Prostate gland (tissue), 2 donors: ENCODE data around the gene ACP6. TPM values are rescaled to one million over a fixed set of nuclear protein-coding genes. Genes with fewer than 3 reads are reported as not detected.
"Not testable (repeated sequence)": the region's sequence is repeated elsewhere in the genome, so short reads cannot be mapped to it uniquely, and the experiment has no call there.

ENCODE experiments used
- DNase-seq: peaks from one replicate; pipeline ENCODE4 v3.0.0-alpha.2; 2019; ENCODE audit warnings: low spot score
- H3K27ac ChIP-seq, 2 donors: fragments of 200-600 bp; sonication (generic); 2 replicates each; pipeline ENCODE4 v1.5.1; 2017 to 2019
- H3K27me3 ChIP-seq: fragments of 200-600 bp; sonication (generic); replicated peaks from 2 replicates; pipeline ENCODE4 v1.5.1; 2019; ENCODE audit not compliant: insufficient read depth
- H3K36me3 ChIP-seq, 2 donors: fragments of 200-600 bp; sonication (generic); 1 replicate in 1 of 2; 2 replicates in 1 of 2; pipeline versions ENCODE4 v1.5.1 to v1.8.1; 2017 to 2019
- H3K4me1 ChIP-seq: fragments of 200-600 bp; sonication (generic); replicated peaks from 2 replicates; pipeline ENCODE4 v1.5.1; 2019
- H3K4me3 ChIP-seq, 2 donors: fragments of 200-600 bp; sonication (generic); 2 replicates each; pipeline ENCODE4 v1.5.1; 2017 to 2019
- H3K9me3 ChIP-seq: fragments of 200-600 bp; sonication (generic); 2 replicates; pipeline ENCODE4 v1.5.1; 2017
- POLR2A ChIP-seq: fragments of 450-650 bp; IDR thresholded peaks from one replicate; pipeline ENCODE4 v1.6.1; 2016; ENCODE audit warnings: antibody characterized with exemption, mild to moderate bottlenecking
- POLR2AphosphoS5 ChIP-seq: sonication (generic); formaldehyde crosslinking; IDR thresholded peaks from one replicate; pipeline ENCODE4 v1.6.1; 2017; ENCODE audit warnings: antibody characterized with exemption
- WGBS: methylation state at CpG from one replicate; pipeline ENCODE4 v1.1.5; 2018; 5-methylcytosine and 5-hydroxymethylcytosine counted together
- intact Hi-C: fragments of 100-400 bp; cut with DNase I; formaldehyde crosslinking; loops from one replicate; pipeline ENCODE4 v1.14.2; 2022
- total RNA-seq, 2 donors: library from RNA; depleted of rRNA; stranded (reverse); fragments of >200 nt; gene quantifications; one replicate each; pipeline ENCODE4 v1.1.0, GENCODE V29; 2016
- TF ChIP-seq, protein P1 (sequence below), 4 experiments: fragments of 200-600 bp in 2 of 4; fragments of 450-650 bp in 2 of 4; sonication (generic) in 2 of 4; IDR thresholded peaks; 1 replicate in 3 of 4; 2 replicates in 1 of 4; pipeline ENCODE4 v1.5.1; 2016 to 2019; ENCODE audit warnings: antibody characterized with exemption in 4 of 4, mild to moderate bottlenecking in 2 of 4, moderate library complexity in 2 of 4

The ACP6 gene
- total RNA-seq, 2 donors from 2014 or later = 20.2 to 22.0 TPM

GRCh38 chr1:147619741-147620140, 50.6 kb downstream of the ACP6 start:
- H3K4me3 ChIP-seq = no peak overlapping the region
- H3K27me3 ChIP-seq = no peaks in the 10 kb centered on the region
- no peaks in the 10 kb centered on the region for H3K4me1 ChIP-seq
- no peak for DNase-seq
- no peaks in the 10 kb centered on the region for H3K9me3 ChIP-seq
- intact Hi-C loops = no loop called here
- H3K27ac ChIP-seq = no peak overlapping the region
- WGBS = 94% methylated on average over 7 of the region's 7 CpGs
- no peak for TF ChIP-seq POLR2A
- no peak for TF ChIP-seq POLR2AphosphoS5
- TF ChIP-seq, protein P1, sequence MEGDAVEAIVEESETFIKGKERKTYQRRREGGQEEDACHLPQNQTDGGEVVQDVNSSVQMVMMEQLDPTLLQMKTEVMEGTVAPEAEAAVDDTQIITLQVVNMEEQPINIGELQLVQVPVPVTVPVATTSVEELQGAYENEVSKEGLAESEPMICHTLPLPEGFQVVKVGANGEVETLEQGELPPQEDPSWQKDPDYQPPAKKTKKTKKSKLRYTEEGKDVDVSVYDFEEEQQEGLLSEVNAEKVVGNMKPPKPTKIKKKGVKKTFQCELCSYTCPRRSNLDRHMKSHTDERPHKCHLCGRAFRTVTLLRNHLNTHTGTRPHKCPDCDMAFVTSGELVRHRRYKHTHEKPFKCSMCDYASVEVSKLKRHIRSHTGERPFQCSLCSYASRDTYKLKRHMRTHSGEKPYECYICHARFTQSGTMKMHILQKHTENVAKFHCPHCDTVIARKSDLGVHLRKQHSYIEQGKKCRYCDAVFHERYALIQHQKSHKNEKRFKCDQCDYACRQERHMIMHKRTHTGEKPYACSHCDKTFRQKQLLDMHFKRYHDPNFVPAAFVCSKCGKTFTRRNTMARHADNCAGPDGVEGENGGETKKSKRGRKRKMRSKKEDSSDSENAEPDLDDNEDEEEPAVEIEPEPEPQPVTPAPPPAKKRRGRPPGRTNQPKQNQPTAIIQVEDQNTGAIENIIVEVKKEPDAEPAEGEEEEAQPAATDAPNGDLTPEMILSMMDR (IDR thresholded peaks at IDR 0.05) = no peak
- peaks cover 0 to 8% of the 10 kb centered on the region in 2 donors for H3K36me3 ChIP-seq

DNA sequence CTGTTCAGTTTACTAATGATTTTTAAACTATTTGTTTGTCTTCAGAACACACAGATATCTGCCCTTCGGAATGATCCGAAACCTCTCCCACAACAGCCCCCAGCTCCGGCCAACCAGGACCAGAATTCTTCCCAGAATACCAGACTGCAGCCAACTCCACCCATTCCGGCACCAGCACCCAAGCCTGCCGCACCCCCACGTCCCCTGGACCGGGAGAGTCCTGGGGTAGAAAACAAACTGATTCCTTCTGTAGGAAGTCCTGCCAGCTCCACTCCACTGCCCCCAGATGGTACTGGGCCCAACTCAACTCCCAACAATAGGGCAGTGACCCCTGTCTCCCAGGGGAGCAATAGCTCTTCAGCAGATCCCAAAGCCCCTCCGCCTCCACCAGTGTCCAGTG, 51.6 kb downstream of the ACP6 start:
- WGBS = 67% methylated on average over 8 of the region's 8 CpGs
- H3K36me3 ChIP-seq = peaks cover 0 to 8% of the 10 kb centered on the region in 2 donors
- TF ChIP-seq POLR2A (no peak), POLR2AphosphoS5 (no peak)
- TF ChIP-seq, protein P1 (IDR thresholded peaks at IDR 0.05) = no peak
- H3K27ac ChIP-seq = no peak overlapping the region
- H3K4me3 ChIP-seq = no peak overlapping the region
- intact Hi-C loops = no loop called here
- no peaks in the 10 kb centered on the region for H3K27me3 ChIP-seq
- H3K4me1 ChIP-seq = no peaks in the 10 kb centered on the region
- DNase-seq = no peak
- no peaks in the 10 kb centered on the region for H3K9me3 ChIP-seq

DNA sequence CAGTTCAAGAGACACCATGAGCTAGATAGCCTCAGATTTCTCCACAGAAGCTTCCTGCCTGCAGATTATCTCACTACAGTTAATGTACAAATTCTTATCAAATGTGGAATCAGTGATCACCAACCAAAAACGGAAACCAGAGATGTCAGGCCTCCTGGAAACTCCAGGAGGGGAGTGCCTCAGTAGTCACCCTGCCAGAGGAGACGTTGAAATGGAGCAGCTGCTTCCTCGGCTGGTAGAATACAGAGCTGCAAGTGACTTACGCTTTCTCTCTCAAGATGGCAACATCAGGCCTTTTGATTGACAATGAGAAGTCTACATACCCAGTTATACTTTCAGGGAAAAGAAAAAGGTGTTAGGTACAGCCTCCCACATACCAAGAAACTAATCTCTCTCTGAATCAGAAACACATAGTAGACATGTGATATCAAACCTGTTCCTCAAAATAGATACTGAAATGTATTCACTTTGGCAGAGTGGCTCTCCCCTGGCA, 52.2 kb downstream of the ACP6 start:
- Histone ChIP-seq H3K36me3 (peaks cover 0 to 8% of the 10 kb centered on the region in 2 donors), H3K4me3 (no peak overlapping the region), H3K27me3 (no peaks in the 10 kb centered on the region), H3K4me1 (no peaks in the 10 kb centered on the region), H3K27ac (no peak overlapping the region), H3K9me3 (no peaks in the 10 kb centered on the region)
- TF ChIP-seq POLR2A = no peak
- TF ChIP-seq POLR2AphosphoS5 = no peak
- TF ChIP-seq, protein P1 (IDR thresholded peaks at IDR 0.05) = no peak
- intact Hi-C loops = no loop called here
- WGBS = 47% methylated on average over 4 of the region's 4 CpGs
- DNase-seq = no peak

DNA sequence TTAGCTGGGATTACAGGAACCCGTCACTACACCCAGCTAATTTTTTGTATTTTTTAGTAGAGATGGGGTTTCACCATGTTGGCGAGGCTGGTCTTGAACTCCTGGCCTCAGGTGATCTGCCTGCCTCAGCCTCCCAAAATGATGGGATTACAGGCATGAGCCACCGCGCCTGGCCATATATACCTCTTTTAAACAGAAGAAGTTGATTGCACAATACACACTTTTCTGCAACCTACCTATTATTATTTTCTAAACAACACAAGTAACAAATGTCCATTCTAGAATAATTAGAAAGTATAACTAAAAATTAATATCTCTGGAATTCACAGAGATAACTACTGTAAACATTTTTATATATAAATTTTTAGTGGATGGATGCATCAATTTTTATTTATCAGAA, 55.4 kb downstream of the ACP6 start:
- H3K36me3 ChIP-seq, H3K4me3 ChIP-seq, H3K27ac ChIP-seq, H3K9me3 ChIP-seq, DNase-seq, intact Hi-C loops, H3K4me1 ChIP-seq, H3K27me3 ChIP-seq: not testable (repeated sequence)
- 97% methylated on average over 4 of the region's 4 CpGs for WGBS

DNA sequence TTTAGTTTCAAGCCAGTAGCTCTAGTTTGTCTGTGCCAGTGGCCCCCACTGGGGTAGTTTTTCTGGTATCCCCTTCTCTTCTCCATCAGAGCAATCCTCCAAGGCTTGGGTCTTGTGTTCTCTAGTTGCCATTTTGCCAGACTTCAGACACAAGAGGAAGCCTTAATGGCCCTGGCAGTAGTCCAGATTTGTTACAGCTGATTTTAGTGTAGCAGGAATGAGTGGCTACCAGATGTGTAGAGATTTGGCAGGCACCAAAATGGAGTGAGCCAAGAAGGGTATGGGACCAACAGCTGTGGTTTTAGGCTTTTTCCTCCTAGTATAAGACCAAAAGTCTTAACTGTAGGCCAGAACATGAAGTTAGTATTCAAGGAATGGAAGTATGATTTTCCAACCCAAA, 56.8 kb downstream of the ACP6 start:
- intact Hi-C loops = no loop called here
- no peaks in the 10 kb centered on the region for H3K9me3 ChIP-seq
- no peaks in the 10 kb centered on the region for H3K36me3 ChIP-seq
- peak overlapping the region in 1 of 2 donors; percentile 49 for H3K27ac ChIP-seq
- peaks cover 3% of the 10 kb centered on the region for H3K4me1 ChIP-seq
- H3K27me3 ChIP-seq = no peaks in the 10 kb centered on the region
- TF ChIP-seq, protein P1 (IDR thresholded peaks at IDR 0.05) = no peak
- TF ChIP-seq POLR2A (no peak), POLR2AphosphoS5 (no peak)
- DNase-seq = no peak
- no peak overlapping the region for H3K4me3 ChIP-seq
